Naive thymus-derived CD4-positive, alpha-beta T cell (primary cell): ENCODE measurements around the gene DCAF5. TPM values are rescaled to one million over a fixed set of nuclear protein-coding genes. Genes with fewer than 3 reads are reported as not detected.
A peak's percentile ranks its signal among the peaks of the same experiment; 100 is the strongest.

Source experiments
- ATAC-seq: fragments of 150-1000 bp; cut with Tn5 transposase; 2 replicates; pipeline ENCODE4 v1.10.0; 2021; ENCODE audit warnings: mild to moderate bottlenecking, moderate library complexity
- CTCF ChIA-PET: fragments of 350-600 bp; sonication (Branson Sonifier 250); formaldehyde crosslinking; loops from one replicate; lab custom pipeline; 2021; ENCODE audit warnings: antibody characterized with exemption; lab: Charles Lee
- POLR2A ChIA-PET: fragments of 350-600 bp; sonication (Branson Sonifier 250); formaldehyde crosslinking; loops from one replicate; lab custom pipeline; 2021; ENCODE audit warnings: antibody characterized with exemption, inconsistent platforms; lab: Charles Lee
- DNase-seq, 9 donors: peaks; one replicate each; pipeline versions ENCODE4 v3.0.0 to v3.0.0-alpha.2; 2020 to 2022; ENCODE audit warnings: mixed read lengths in 1 of 9
- H3K27ac ChIP-seq: one replicate; pipeline ENCODE4 v1.7.0; 2013; ENCODE audit warnings: mild to moderate bottlenecking, low read depth, low read length, moderate library complexity
- H3K27me3 ChIP-seq, 2 donors: one replicate each; pipeline ENCODE4 v1.7.0; 2013; ENCODE audit warnings: low read length in 2 of 2, mild to moderate bottlenecking in 2 of 2, moderate library complexity in 2 of 2; ENCODE audit not compliant: control insufficient read depth in 2 of 2, insufficient read depth in 2 of 2
- H3K36me3 ChIP-seq, 3 experiments: 1 replicate in 2 of 3; 2 replicates in 1 of 3; pipeline ENCODE4 v1.7.0; 2013; ENCODE audit warnings: low read length in 3 of 3, mild to moderate bottlenecking in 3 of 3, moderate library complexity in 1 of 3; ENCODE audit not compliant: insufficient read depth in 3 of 3, control insufficient read depth in 2 of 3
- H3K4me1 ChIP-seq, 2 donors: one replicate each; pipeline ENCODE4 v1.7.0; 2013; ENCODE audit warnings: low read length in 2 of 2, mild to moderate bottlenecking in 2 of 2, moderate library complexity in 1 of 2; ENCODE audit not compliant: control insufficient read depth in 2 of 2, insufficient read depth in 2 of 2
- H3K4me3 ChIP-seq: 2 replicates; pipeline ENCODE4 v1.7.0; 2013; ENCODE audit warnings: mild to moderate bottlenecking, low read length
- H3K9me3 ChIP-seq, 3 experiments: 1 replicate in 2 of 3; 2 replicates in 1 of 3; pipeline ENCODE4 v1.7.0; 2013; ENCODE audit warnings: low read length in 3 of 3; ENCODE audit not compliant: control insufficient read depth in 2 of 3
- H3K27ac Mint-ChIP-seq, 9 donors: one replicate each; pipeline ENCODE4 v1.8.0; 2020 to 2022; ENCODE audit warnings: mixed read lengths in 9 of 9, mild to moderate bottlenecking in 8 of 9, moderate library complexity in 5 of 9, inconsistent platforms in 2 of 9
- H3K27me3 Mint-ChIP-seq, 5 donors: one replicate each; pipeline ENCODE4 v1.8.0; 2021 to 2022; ENCODE audit warnings: mixed read lengths in 5 of 5, mild to moderate bottlenecking in 1 of 5
- H3K36me3 Mint-ChIP-seq, 5 donors: one replicate each; pipeline ENCODE4 v1.8.0; 2020 to 2022; ENCODE audit warnings: mixed read lengths in 5 of 5, mild to moderate bottlenecking in 3 of 5, inconsistent platforms in 1 of 5
- H3K4me1 Mint-ChIP-seq, 7 donors: one replicate each; pipeline ENCODE4 v1.8.0; 2020 to 2022; ENCODE audit warnings: mixed read lengths in 7 of 7, mild to moderate bottlenecking in 3 of 7, inconsistent platforms in 1 of 7
- H3K4me3 Mint-ChIP-seq, 10 donors: one replicate each; pipeline ENCODE4 v1.8.0; 2020 to 2022; ENCODE audit warnings: mild to moderate bottlenecking in 10 of 10, mixed read lengths in 10 of 10, moderate library complexity in 6 of 10, inconsistent platforms in 2 of 10
- H3K9me3 Mint-ChIP-seq, 11 donors: one replicate each; pipeline ENCODE4 v1.8.0; 2020 to 2022; ENCODE audit warnings: mixed read lengths in 11 of 11, mild to moderate bottlenecking in 4 of 11, inconsistent platforms in 1 of 11, moderate library complexity in 1 of 11
- intact Hi-C, 2 donors: fragments of 100-400 bp; cut with micrococcal nuclease; formaldehyde crosslinking; loops; one replicate each; pipeline ENCODE4 v1.15.1; 2023
- polyA plus RNA-seq, 2 donors: library from polyadenylated mRNA; unstranded; fragments of 300-500 nt; fragmentation: Illumina TruSeq; gene quantifications; one replicate each; pipeline ENCODE4 v1.2.3, GENCODE V29; 2021
- total RNA-seq, 6 experiments: library from RNA in 5 of 6; stranded (reverse) in 5 of 6; gene quantifications; 1 replicate in 5 of 6; 2 replicates in 1 of 6; pipeline ENCODE4 v1.2.3 and lab custom pipeline; 2021 to 2026

The DCAF5 gene
- total and polyA plus RNA-seq, 7 experiments from 2014 or later: 43.0 to 89.2 (median 70.4) TPM

DNA sequence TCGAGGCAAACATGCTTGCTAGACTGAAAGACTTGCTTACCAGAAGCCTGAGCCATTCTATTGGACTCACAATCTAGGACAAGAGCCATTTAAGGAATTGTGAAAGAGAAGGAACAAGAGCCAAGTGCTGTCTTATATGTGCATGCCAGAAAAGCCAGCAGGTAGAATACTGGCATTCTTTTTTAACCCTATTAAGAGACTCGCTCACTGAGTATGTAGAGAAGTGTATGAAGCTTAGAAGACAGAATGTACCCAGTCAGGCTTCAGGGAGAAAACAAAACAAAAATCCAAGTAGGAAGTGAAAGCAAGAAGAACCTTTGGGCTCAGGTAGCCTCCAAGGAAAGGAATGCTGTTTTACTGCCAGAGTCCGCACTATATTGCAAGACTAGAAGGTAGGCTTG, 65.9 kb downstream of the DCAF5 start:
- intact Hi-C loops: no loop called here
- ChIA-PET CTCF (no interaction called here), POLR2A (no interaction called here)
- Mint-ChIP-seq H3K27ac (peak overlapping the region in 4 of 9 donors; percentile 2 to 16 (median 10)), H3K9me3 (no peaks in the 10 kb centered on the region), H3K4me1 (peaks cover 0 to 15% (median 6%) of the 10 kb centered on the region in 7 donors), H3K4me3 (no peak overlapping the region), H3K36me3 (peaks cover 17 to 52% (median 21%) of the 10 kb centered on the region in 5 donors), H3K27me3 (no peaks in the 10 kb centered on the region)
- no peak for DNase-seq
- Histone ChIP-seq H3K27ac (no peak overlapping the region), H3K4me3 (no peak overlapping the region), H3K9me3 (no peaks in the 10 kb centered on the region), H3K36me3 (peaks cover 13 to 81% (median 41%) of the 10 kb centered on the region in 3 experiments), H3K4me1 (no peaks in the 10 kb centered on the region), H3K27me3 (no peaks in the 10 kb centered on the region)
- no peak for ATAC-seq

DNA sequence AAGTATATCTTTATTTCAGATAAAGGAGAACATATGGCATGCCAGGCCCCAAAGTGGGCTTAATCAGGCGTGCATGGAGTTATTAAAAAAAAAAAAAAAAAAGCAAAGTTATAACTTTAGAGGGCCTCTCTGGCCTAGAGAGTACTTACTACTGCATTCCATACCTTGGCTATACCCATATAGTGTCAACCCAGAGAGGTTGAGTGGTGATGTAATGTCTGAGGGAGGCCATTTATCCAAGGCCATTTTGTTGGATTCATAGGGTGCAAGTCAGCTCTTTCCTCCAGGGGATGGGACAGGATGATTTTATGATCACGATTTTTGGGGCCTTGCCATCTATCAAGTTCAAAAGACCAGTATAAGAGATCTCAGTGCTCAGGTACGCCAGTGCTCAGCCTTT, 66.4 kb downstream of the DCAF5 start:
- H3K36me3 ChIP-seq: peaks cover 13 to 78% (median 38%) of the 10 kb centered on the region in 3 experiments

DNA sequence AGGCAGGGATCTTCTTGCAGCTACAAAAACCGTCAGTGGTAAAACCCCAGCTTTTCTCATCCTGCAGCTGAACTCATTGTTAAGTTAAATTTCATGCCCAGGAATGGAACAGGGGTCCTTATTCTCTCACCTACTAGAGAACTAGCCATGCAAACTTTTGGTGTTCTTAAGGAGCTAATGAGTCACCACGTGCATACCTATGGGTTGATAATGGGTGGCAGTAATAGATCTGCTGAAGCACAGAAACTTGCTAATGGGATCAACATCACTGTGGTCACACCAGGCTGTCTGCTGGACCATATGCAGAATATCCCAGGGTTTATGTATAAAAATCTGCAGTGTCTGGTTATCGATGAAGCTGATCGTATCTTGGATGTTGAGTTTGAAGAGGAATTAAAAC, 68.9 kb downstream of the DCAF5 start:
- Mint-ChIP-seq H3K4me3 (no peak overlapping the region), H3K36me3 (peaks cover 18 to 73% (median 20%) of the 10 kb centered on the region in 5 donors), H3K9me3 (no peaks in the 10 kb centered on the region), H3K27ac (no peak overlapping the region), H3K4me1 (peaks cover 6 to 20% (median 13%) of the 10 kb centered on the region in 7 donors), H3K27me3 (no peaks in the 10 kb centered on the region)
- Histone ChIP-seq H3K27ac (no peak overlapping the region), H3K4me3 (no peak overlapping the region), H3K36me3 (peaks cover 5 to 69% (median 17%) of the 10 kb centered on the region in 3 experiments), H3K4me1 (no peaks in the 10 kb centered on the region), H3K9me3 (no peaks in the 10 kb centered on the region), H3K27me3 (no peaks in the 10 kb centered on the region)
- ATAC-seq (no peak), DNase-seq (no peak)
- POLR2A ChIA-PET: interaction anchor here (0.7 kb wide), 1 partner anchor 23 kb away, joined by 3 read pairs; no protein-coding TSS in a partner anchor
- intact Hi-C loops: no loop called here
- CTCF ChIA-PET: no interaction called here

More for the DNA sequence above, 66.4 kb downstream of the DCAF5 start:
- no peak overlapping the region for H3K27ac ChIP-seq
- H3K4me3 Mint-ChIP-seq: no peak overlapping the region
- peaks cover 15 to 56% (median 22%) of the 10 kb centered on the region in 5 donors for H3K36me3 Mint-ChIP-seq
- ATAC-seq: no peak
- H3K9me3 Mint-ChIP-seq: no peaks in the 10 kb centered on the region
- intact Hi-C loops: no loop called here
- H3K4me3 ChIP-seq: no peak overlapping the region
- no peaks in the 10 kb centered on the region for H3K27me3 Mint-ChIP-seq
- H3K9me3 ChIP-seq: no peaks in the 10 kb centered on the region
- peaks cover 0 to 15% (median 11%) of the 10 kb centered on the region in 7 donors for H3K4me1 Mint-ChIP-seq
- ChIA-PET POLR2A (no interaction called here), CTCF (interaction anchor here (0.6 kb wide), 1 partner anchor 85 kb away, joined by 4 read pairs; no protein-coding TSS in a partner anchor)
- no peaks in the 10 kb centered on the region for H3K27me3 ChIP-seq
- DNase-seq: no peak
- peak overlapping the region in 3 of 9 donors; percentile 2 to 16 (median 11) for H3K27ac Mint-ChIP-seq
- H3K4me1 ChIP-seq: no peaks in the 10 kb centered on the region

DNA sequence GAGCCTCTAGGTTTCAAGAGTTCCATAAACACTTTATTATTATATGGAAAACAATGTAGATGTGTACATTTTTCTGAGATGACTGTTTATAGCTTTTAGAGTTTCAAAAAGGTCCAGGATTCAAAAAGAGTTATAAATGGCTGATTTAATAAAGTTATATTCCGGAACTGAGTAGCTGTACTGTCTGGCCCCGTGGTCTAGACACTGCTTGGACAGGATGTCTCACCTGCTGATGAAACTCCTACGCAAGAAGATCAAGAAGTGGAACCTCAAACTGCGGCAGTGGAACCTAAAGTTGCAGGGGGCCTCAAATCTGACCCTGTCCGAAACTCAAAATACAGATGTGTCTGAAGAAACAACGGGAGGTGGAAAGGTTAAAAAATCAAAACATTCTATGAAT, 69.7 kb downstream of the DCAF5 start:
- Histone ChIP-seq H3K4me3 (no peak overlapping the region), H3K27ac (no peak overlapping the region), H3K36me3 (peaks cover 3 to 62% (median 12%) of the 10 kb centered on the region in 3 experiments), H3K9me3 (no peaks in the 10 kb centered on the region), H3K4me1 (no peaks in the 10 kb centered on the region), H3K27me3 (no peaks in the 10 kb centered on the region)
- Mint-ChIP-seq H3K9me3 (no peaks in the 10 kb centered on the region), H3K27ac (peak overlapping the region in 1 of 9 donors; percentile 43), H3K4me1 (peaks cover 0 to 26% (median 19%) of the 10 kb centered on the region in 7 donors), H3K27me3 (no peaks in the 10 kb centered on the region), H3K4me3 (no peak overlapping the region), H3K36me3 (peaks cover 18 to 79% (median 24%) of the 10 kb centered on the region in 5 donors)
- intact Hi-C loops: no loop called here
- ATAC-seq (no peak), DNase-seq (no peak)
- POLR2A ChIA-PET: no interaction called here
- CTCF ChIA-PET: no interaction called here

DNA sequence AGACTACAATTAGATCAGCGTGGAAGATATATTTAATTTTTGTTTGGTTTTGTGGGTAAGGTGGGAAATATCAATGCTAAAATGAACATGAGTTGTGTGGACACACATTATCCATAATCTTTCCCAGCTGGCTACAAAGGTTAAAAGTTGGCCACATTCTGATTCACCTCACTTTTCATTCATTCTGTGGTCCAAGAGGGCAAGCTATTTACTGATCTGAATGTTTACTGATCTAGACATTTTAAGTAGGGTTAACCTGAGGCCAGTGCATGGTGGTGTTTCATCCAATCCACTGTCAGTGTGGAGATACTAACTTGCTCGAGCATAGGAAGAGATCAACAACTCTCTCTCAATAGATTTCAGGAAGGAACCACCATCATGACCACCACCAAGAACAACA, 71.6 kb downstream of the DCAF5 start:
- no peak for ATAC-seq
- no peak overlapping the region for H3K4me3 Mint-ChIP-seq
- Histone ChIP-seq H3K9me3 (no peaks in the 10 kb centered on the region), H3K27me3 (no peaks in the 10 kb centered on the region), H3K36me3 (peaks cover 0 to 44% (median 6%) of the 10 kb centered on the region in 3 experiments), H3K4me3 (no peak overlapping the region), H3K4me1 (no peaks in the 10 kb centered on the region), H3K27ac (no peak overlapping the region)
- H3K36me3 Mint-ChIP-seq: peaks cover 12 to 72% (median 21%) of the 10 kb centered on the region in 5 donors
- H3K4me1 Mint-ChIP-seq: peaks cover 0 to 23% (median 21%) of the 10 kb centered on the region in 7 donors
- H3K27me3 Mint-ChIP-seq: no peaks in the 10 kb centered on the region
- DNase-seq: no peak
- no peaks in the 10 kb centered on the region for H3K9me3 Mint-ChIP-seq
- POLR2A ChIA-PET: interaction anchor here (0.6 kb wide), 1 partner anchor 567 kb away, joined by 3 read pairs; no protein-coding TSS in a partner anchor
- CTCF ChIA-PET: no interaction called here
- intact Hi-C loops: no loop called here
- H3K27ac Mint-ChIP-seq: peak overlapping the region in 1 of 9 donors; percentile 16

DNA sequence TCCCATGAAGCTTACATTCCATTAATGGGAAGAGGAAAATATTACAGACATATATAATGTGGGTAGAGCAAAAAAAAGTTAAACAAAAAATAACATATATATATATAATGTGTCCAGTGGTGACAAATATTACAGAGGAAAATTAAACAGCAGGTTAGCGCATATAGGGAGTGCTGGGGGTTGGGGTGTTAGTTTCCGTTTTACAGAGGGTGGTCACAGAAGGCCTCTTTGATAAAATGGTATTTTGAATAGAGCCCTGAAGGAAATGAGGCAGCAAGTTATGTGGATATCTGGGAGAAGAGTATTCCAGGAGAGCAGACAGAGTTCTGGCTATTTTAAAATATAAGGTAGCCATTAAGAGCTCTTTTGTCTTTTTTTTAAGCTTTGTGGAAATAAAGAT, 73.2 kb downstream of the DCAF5 start:
- H3K9me3 Mint-ChIP-seq: no peaks in the 10 kb centered on the region
- no peak overlapping the region for H3K4me3 Mint-ChIP-seq
- H3K4me1 Mint-ChIP-seq: peaks cover 0 to 24% (median 21%) of the 10 kb centered on the region in 7 donors
- POLR2A ChIA-PET: interaction anchor here (1.1 kb wide), 1 partner anchor 12 kb away, joined by 3 read pairs; no protein-coding TSS in a partner anchor
- no peak overlapping the region for H3K4me3 ChIP-seq
- no peaks in the 10 kb centered on the region for H3K27me3 ChIP-seq
- H3K27ac Mint-ChIP-seq: peak overlapping the region in 3 of 9 donors; percentile 9 to 67 (median 43)
- no peak for ATAC-seq
- H3K4me1 ChIP-seq: no peaks in the 10 kb centered on the region
- no peak for DNase-seq
- H3K27me3 Mint-ChIP-seq: no peaks in the 10 kb centered on the region
- no peak overlapping the region for H3K27ac ChIP-seq
- peaks cover 7 to 64% (median 18%) of the 10 kb centered on the region in 5 donors for H3K36me3 Mint-ChIP-seq
- H3K36me3 ChIP-seq: peaks cover 0 to 41% (median 6%) of the 10 kb centered on the region in 3 experiments
- H3K9me3 ChIP-seq: no peaks in the 10 kb centered on the region
- intact Hi-C loops: loop anchor here in 1 of 2 donors (5.0 kb wide), 1 partner anchor 37 kb away; no protein-coding TSS in a partner anchor
- CTCF ChIA-PET: interaction anchor here (0.7 kb wide), 1 partner anchor 218 kb away, joined by 3 read pairs; no protein-coding TSS in a partner anchor
